ENCODE results near the gene PADI6.

Gene PADI6

DNA sequence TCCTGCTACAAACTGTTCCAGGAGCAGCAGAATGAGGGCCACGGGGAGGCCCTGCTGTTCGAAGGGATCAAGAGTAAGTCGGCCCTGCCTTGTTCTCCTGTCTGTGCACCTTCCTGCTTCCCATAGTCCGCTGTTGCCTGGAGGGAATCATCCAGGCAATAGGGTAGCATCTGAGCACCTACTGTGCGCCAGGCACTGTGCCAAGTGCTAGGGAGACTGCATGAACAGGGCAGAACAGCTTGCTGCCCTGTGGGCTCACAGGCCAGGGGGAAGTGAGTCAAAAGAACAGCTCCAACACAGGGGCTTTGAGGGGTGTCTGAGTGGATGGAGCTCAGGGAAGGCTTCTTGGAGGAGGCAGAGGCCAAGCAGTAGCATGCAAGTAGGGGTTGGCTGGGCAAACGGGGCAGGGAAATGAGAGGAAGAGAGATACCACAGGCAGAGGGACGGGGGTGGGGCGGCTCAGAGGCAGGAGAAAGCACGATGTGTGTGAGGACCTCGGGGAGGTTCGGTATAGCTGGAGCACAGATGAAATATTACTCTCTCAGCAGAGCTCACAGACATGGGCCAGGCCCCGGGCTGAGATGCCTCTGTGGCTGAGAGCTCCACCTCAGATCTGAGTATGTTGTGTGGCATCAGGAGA is 15.5 kb upstream of the PADI6 start:
- DNase-seq (ENCODE audit: low read depth in 2 of 3, low spot score in 1 of 3): no peak

DNA sequence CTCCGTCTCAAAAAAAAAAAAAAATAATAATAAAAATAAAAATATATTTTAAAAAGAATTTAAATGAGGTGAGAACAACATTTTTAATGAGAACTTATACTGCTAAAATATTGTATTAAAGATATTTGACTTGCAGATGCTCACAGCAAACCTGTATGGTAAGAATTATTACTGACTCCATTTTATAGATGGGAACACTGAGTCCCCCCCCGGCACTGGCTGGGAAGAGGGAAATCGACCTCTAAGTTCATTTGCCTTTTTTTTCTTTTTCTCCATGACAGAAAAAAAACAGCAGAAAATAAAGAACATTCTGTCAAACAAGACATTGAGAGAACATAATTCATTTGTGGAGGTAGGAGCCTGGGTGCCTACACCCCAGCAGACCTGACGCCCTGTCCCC is 13.4 kb upstream of the PADI6 start:
- DNase-seq (ENCODE audit: low read depth in 2 of 3, low spot score in 1 of 3): no peak

DNA sequence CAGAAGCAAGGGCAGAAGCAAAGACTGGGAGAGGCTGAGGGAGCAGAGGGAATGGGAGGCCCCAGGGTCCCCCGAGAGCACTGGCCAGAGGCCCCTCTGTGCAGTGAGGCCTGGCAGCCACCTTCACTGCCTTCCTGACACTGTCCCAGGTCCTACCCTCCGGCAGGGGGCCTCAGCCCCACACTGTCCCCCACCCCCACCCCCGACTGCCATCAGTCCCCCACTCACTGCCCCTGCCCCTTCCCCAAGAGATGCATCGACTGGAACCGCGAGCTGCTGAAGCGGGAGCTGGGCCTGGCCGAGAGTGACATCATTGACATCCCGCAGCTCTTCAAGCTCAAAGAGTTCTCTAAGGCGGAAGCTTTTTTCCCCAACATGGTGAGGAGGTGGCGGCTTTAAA is 13.0 kb upstream of the PADI6 start:
- no peak for DNase-seq (ENCODE audit: low read depth in 2 of 3, low spot score in 1 of 3)

DNA sequence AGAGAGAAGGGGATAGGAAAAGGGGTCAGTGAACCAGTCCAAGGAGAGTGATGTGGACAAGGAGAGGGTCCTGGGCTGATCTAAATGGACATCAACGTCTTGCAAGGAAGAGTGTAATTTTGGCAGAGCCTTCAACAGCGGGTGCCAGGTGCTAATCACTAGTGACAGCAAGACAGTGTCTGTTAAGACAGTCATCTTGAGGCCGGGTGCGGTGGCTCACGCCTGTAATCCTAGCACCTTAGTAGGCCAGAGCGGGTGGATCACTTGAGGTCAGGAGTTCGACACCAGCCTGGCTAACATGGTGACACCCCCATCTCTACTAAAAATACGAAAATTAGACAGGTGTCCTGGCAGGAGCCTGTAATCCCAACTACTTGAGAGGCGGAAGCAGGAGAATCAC is 12.2 kb upstream of the PADI6 start:
- no peak for DNase-seq (ENCODE audit: low read depth in 2 of 3, low spot score in 1 of 3)

DNA sequence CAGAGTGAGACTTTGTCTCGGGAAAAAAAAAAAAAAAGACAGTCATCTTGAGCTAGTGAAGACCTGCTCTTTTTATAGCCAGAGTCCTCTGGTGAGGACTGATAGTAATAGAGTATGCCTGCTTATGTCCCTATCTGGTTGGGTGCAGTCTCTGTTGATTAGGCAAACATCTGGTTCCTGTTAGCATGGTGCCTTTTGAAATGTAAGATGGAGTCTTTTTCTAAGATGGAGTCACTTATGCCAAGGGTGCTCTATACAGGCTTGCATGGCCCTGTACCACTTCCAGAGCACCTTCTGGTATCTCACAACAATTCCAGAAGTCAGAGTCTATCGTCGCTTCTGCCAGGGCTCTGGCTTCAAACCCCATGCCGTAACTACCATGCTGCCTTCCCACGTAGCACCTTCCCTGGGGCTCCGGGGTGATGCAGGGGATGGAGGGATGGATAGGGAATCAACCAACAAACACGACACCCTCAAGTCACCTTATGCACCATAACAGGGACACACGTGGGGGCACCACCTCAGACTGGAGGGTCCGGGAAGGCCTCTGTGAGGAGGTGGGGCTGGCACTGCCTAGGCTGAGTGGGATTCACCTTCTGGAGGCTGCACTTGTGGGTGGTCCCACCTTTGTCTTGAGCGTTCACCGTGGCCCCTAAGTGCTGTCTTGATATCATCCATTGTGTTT is 11.6 kb upstream of the PADI6 start:
- DNase-seq (ENCODE audit: low read depth in 2 of 3, low spot score in 1 of 3): no peak

DNA sequence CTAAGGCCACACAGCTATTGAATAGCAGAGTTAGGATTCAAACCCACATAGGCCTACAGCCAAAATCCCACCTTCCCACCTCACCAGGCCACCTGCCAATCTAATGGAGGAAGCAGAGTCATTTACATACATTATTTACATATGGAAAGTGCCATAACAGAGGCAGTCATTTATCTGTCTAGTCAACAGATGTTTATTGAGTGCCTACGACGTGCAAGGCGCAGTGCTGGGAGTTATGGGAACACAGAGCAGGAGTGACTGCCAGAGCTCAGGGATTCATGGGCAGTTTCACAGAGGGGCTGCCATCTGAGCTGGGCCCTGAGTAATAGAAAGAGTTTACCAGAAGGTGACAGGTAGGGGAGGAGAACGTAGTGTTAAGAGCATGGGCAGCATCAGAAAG is 10.3 kb upstream of the PADI6 start:
- no peak for DNase-seq (ENCODE audit: low read depth in 2 of 3, low spot score in 1 of 3)

DNA sequence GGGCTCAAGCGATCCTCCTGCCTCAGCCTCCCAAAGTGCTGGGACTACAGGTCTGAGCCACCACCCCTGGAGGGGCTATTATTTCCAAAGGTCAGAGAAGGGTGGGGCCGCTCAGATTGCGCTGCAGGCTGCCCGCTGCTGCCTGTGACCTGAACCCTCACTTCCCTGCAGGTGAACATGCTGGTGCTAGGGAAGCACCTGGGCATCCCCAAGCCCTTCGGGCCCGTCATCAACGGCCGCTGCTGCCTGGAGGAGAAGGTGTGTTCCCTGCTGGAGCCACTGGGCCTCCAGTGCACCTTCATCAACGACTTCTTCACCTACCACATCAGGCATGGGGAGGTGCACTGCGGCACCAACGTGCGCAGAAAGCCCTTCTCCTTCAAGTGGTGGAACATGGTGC is 8.6 kb upstream of the PADI6 start:
- no peak for DNase-seq (ENCODE audit: low read depth in 2 of 3, low spot score in 1 of 3)

DNA sequence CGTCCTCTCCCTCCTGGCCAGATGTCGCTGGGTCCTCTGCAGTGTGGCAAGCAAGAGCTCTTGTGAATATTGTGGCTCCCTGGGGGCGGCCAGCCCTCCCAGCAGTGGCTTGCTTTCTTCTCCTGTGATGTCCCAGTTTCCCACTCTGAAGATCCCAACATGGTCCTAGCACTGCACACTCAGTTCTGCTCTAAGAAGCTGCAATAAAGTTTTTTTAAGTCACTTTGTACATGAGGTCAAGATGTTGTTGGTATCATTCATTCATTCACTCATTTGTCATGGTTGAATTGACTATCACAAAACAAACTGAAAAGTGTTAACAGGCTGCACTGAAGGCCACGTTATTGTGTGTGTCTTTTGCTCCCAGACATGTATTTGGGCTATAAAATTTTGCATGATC is 8.2 kb upstream of the PADI6 start:
- no peak for DNase-seq (ENCODE audit: low read depth in 2 of 3, low spot score in 1 of 3)

DNA sequence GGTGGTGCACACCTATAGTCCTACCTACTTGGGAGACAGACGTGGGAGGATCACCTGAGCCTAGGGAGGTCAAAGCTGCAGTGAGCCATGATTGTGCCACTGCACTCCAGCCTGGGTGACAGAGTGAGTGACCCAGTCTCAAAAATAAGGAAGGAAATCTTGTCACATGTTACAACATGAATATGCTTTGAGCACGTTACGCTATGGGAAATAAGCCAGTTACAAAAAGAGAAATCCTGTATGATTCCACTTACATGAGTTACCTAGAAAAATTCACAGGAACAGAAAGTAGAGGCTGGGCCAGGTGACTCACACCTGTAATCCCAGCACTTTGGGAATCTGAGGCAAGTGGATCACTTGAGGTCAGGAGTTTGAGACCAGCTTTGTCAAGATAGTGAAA is 6.7 kb upstream of the PADI6 start:
- DNase-seq (ENCODE audit: low read depth in 2 of 3, low spot score in 1 of 3): no peak

DNA sequence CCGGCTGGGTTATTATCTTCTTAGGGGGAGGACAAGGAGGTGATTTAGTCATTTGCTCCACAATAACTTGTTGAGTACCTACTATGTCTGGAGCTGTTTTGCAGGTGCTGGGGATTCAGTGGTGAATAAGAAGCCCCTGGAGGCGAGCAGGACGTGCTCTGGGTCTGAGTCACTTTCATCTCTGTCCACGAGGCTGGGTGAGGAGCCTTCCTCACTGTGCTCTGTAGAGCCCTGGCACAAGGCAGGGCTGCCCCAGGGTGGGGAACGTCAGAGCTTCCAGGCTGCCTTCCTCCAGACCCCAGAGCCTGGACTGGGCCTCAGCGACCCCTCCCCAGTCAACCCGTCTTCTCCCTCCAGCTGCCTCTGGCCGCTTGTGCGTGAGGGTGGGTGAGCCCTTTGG is 2.5 kb upstream of the PADI6 start:
- no peak for DNase-seq (ENCODE audit: low read depth in 2 of 3, low spot score in 1 of 3)

DNA sequence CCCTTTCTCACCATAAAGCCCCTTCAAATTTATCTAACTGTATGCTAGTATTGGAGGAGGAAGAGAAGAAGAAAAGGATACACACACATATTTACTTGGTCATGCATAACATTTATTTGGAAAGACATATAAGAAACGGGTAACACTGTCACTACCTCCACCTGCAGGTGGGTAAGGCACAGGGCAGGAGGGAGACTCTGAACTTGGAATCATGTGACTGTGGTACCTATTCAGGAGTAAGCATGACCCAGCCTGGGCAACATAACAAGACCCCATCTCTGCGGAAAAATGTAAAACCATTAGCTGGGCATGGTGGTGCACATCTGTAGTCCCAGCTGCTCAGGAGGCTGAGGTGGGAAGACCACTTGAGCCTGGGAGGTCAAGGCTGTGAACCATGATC is 1.4 kb upstream of the PADI6 start:
- no peak for DNase-seq (ENCODE audit: low read depth in 2 of 3, low spot score in 1 of 3)

DNA sequence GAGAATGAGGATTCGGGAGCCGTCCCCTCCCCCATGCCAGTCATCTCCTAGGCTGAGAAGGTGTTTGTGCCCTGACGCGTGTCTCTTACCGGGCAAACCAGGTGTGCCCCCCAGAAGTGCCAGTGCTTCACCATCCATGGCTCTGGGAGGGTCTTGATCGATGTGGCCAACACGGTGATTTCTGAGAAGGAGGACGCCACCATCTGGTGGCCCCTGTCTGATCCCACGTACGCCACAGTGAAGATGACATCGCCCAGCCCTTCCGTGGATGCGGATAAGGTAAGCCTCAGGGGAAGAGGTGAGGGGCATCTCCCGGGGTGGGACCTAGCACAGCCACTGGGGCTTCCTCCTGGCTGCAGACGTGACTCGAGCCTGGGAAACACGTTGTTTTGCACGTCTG is 959 bp downstream of the PADI6 start:
- DNase-seq (ENCODE audit: low read depth in 2 of 3, low spot score in 1 of 3): no peak

DNA sequence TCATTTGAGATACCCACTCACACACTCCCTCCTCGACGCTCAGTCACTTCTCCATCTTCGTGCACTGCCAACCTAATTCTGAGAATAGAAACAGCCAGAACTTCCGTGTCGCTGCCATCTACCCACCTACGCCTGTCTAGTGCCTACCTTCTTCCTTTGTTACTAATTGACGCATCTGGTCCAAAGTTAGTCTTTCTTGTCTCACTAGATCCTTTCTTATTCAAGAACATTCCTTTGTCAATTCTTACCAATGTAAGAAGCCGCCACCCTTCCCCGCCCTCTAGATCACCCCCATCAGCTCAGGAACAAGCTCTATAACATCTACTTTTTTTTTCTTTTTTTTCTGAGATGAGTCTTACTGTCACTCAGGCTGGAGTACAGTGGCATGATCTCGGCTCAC is 3.7 kb downstream of the PADI6 start:
- no peak for DNase-seq (ENCODE audit: low read depth in 2 of 3, low spot score in 1 of 3)

DNA sequence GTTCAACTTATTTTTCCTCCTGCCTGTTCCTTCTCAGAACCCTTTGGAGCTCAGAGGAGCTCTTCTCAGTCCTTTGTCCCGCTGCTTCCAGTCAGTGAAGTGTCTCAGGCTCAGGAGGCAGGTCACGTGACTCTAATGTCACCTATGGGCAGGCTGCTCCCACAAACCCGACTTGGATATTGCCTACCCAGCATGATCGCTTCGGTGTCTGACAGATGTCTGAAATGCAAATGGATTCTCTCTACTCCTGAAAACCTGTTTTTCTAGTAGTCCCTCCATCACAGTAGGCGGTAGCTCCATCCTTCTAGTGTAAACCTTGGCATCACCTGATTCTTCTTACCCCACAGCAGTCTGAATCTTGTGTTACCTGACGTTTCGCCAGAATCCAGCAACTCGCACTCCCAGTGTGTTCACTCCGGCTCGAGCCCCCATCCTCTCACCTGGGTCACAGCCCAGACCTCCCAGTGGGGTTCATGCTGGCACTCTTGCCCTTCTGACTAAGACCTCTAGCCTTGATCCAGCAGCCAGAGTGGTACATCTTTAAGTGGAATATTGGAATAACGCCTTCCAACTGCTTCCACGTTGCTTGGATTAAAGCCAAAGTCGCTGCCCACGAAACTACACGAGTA is 5.4 kb downstream of the PADI6 start:
- DNase-seq (ENCODE audit: low read depth in 2 of 3, low spot score in 1 of 3): no peak

DNA sequence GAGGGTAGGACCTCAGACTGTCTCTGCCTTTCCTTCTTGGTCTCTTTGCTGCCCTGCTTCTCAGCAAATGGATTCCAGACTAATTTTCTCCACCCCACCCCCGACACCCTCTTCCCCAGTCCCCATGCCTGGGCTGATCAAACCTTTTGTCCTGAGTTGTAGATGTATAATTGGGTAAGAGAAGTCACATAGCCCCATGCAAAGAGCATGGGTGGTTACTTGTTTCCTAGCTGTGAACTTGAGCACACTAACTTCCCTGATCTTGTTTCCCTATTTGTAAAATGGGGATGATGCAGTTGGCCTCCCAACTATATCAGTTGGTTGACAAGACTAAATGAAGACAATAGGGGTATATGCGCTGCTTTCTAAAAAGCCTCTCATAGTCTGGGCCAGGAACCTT is 9.2 kb downstream of the PADI6 start:
- no peak for DNase-seq (ENCODE audit: low read depth in 2 of 3, low spot score in 1 of 3)

DNA sequence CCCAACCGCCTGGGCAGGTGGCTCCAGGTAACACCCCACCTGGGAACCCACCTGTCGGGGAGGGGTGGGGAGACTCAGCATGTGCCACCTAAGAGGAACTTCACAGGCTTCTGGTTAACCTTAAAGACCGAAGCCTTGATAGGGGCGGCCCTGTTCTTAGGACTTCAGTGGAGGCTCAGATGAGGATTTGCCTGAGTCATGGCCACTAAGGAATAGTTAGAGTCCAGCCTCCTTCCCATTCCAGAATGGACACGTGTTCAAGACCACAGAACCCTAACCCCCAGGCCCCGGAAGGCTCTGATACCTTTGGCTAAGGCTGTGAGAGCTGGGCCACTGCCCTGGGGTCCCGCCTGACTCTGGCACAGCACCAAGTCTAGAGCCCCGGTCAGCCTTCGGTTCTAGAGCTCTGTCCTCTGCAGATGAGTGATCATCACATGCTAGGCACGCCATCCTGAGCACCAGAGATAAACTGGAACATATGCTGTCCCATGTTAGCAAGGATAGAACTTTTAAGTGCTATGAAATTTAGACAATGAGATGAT is 20.3 kb downstream of the PADI6 start:
- no peak for DNase-seq (ENCODE audit: low read depth in 2 of 3, low spot score in 1 of 3)

DNA sequence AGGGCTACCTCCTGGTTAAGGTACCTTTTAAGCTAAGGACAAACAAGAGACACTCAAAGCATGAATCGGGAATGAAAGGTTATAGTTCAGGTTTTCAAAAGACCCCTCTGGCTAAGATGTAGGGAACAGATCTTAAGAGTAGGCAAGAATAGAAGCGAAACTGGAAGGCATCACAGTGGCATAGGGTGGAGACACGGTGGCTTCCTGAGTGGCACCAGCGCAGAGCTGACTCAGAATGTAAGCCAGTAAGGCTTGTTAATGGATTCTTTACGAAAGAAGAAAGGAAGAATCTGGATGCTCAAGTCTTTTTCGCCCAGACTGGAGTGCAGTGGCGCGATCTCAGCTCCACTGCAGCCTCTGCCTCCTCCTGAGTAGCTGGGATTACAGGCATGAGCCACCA is 21.2 kb downstream of the PADI6 start:
- no peak for DNase-seq (ENCODE audit: low read depth in 2 of 3, low spot score in 1 of 3)

DNA sequence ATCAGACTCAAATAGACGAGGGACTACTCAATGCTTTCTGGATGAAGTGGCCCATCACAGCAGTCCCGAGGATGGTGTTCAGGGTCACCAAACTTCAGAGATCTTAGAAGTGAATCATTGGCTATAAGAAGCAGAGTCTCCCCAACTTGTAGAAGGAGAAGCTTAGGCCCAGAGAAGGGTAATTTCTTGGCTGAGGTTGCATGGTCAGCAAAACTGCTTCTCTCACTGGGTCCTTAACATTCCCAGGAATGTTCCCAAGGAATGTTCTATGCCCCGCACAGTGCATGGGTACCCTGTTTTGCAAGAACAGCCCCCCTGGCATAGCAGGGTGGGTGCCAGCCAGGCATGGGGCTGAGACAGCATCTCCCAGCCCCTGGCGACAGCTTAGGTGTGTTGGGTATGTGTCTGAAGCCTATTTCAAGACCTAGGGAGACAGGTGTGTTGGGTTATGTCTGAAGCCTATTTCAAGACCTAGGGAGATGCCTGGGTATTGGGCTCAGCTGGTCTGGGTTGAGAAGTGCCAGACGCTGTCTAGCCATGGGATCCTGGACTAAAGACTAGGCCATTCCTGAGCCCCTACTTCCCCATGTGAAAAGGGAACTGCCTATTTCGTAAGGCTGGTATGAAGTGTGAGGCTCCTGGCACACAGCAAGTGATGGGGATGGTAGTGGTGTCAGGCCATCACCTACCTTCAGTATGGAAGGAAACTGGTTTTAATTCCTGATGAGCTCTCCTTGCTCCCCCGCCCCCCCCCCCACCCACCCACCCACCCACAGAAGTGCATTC is 26.1 kb downstream of the PADI6 start:
- DNase-seq (ENCODE audit: low read depth in 2 of 3, low spot score in 1 of 3): no peak

DNA sequence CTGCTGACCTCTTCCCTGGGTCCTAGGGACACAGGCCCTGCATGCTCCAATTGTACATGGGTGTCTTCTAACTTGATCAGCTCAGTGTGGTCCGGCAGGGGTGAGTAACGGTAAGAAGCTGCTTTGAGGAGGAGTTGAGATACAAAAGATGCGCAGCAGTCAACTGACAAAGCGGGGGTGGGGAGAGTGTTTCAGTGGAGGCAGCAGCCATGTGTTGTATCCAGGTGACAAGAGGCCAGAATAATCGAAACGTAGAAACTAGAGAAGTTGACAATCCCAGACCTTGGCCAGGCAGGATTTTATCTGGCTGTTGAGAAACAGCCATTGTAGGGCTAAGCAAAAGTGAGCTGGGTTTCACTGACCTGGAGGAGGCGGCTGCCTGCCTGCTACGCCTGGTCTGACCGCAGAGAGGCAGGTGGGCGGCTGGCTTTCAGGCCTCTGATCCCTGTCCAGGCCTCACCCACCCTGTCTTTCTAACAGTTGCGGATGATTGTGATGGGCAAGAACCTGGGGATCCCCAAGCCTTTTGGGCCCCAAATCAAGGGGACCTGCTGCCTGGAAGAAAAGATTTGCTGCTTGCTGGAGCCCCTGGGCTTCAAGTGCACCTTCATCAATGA is 28.8 kb downstream of the PADI6 start:
- DNase-seq (ENCODE audit: low read depth in 2 of 3, low spot score in 1 of 3): no peak

DNA sequence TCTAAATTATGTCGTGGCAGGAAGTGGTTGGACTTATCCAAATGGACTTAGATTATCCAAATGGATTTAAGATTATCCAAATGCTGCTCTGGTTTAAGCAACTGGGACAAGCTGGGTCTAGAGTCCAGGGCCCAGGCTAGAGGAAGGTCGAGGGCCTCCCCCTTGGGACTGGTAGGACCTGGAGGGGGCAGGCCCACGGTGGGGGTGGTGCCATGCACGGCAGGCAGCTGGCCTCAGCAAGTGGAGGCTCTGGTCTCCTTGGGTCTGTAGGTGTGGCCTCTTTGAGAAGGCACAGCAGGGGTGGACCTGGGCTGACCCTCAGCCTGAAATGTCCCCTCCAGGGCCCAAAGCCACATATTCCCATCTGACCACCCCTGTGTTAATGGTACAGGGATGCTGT is 29.8 kb downstream of the PADI6 start:
- DNase-seq (ENCODE audit: low read depth in 2 of 3, low spot score in 1 of 3): no peak

DNA sequence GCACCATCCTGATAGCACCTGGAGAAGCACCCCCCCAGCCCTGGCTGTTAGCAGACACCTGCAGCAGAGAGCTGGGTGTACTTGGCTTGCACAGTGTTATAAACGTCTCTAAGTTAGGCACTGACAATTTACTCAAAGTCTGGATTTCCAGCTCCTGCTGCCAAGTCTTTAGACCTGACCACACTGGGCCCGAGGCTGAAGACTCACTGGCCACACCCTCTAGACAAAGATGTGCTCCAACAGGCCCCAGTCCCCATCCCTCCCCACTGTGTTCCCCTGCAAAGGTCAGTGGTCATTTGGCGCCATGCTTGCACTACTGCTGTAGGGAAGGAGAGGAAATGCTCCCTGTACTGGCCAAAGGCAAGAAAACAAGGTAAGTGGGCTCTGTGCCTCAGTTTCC is 31.1 kb downstream of the PADI6 start:
- no peak for DNase-seq (ENCODE audit: low read depth in 2 of 3, low spot score in 1 of 3)

Measured in stimulated activated CD4-positive, alpha-beta T cell treated with anti-CD3 and anti-CD28 coated beads, Interleukin-12 subunit alpha, Interleukin-12 subunit beta, amount 100 ng/mL, for 48 hours (primary cell).